HepG2 (cell line): Measurements from ENCODE around the gene HHATL.

Source experiments
- GATAD1 ChIP-seq: IDR thresholded peaks from 2 replicates; pipeline ENCODE4 v1.6.1; 2016; ENCODE audit warnings: missing genetic modification reagents, missing compliant biosample characterization
- IKZF1 ChIP-seq: fragments of 450-650 bp; IDR thresholded peaks from 2 replicates; pipeline ENCODE4 v1.7.1; 2016
- JUN ChIP-seq: sonication (generic); formaldehyde crosslinking; IDR thresholded peaks from 2 replicates; pipeline ENCODE4 v1.4.0; 2020; ENCODE audit warnings: mild to moderate bottlenecking, missing genetic modification reagents
- MAFG ChIP-seq: sonication (generic); formaldehyde crosslinking; IDR thresholded peaks from 2 replicates; pipeline ENCODE4 v1.5.1; 2020; ENCODE audit warnings: mild to moderate bottlenecking, missing genetic modification reagents
- MEIS2 ChIP-seq: sonication (generic); formaldehyde crosslinking; IDR thresholded peaks from 2 replicates; pipeline ENCODE4 v1.9.0; 2021; ENCODE audit warnings: mild to moderate bottlenecking, missing genetic modification reagents
- MYNN ChIP-seq: sonication (generic); formaldehyde crosslinking; IDR thresholded peaks from 2 replicates; pipeline ENCODE4 v1.4.0; 2020; ENCODE audit warnings: mild to moderate bottlenecking, low read depth, missing genetic modification reagents
- ZBTB20 ChIP-seq: sonication (generic); formaldehyde crosslinking; IDR thresholded peaks from 2 replicates; pipeline ENCODE4 v1.8.1; 2023; ENCODE audit warnings: missing genetic modification reagents, low read depth, mild to moderate bottlenecking, borderline replicate concordance
- ZNF644 ChIP-seq: IDR thresholded peaks from 2 replicates; pipeline ENCODE4 v1.6.1; 2016; ENCODE audit warnings: low read depth
- TF ChIP-seq, protein P1 (sequence below): IDR thresholded peaks from 2 replicates; pipeline ENCODE4 v1.6.1; 2016; ENCODE audit warnings: missing biosample characterization, missing genetic modification reagents, low read depth
- TF ChIP-seq, protein P2 (sequence below): sonication (generic); formaldehyde crosslinking; IDR thresholded peaks from 2 replicates; pipeline ENCODE4 v1.4.0; 2020; ENCODE audit warnings: missing genetic modification reagents
- TF ChIP-seq, protein P3 (sequence below): sonication (generic); formaldehyde crosslinking; IDR thresholded peaks from 2 replicates; pipeline ENCODE4 v1.8.1; 2023; ENCODE audit warnings: missing genetic modification reagents, inconsistent platforms, borderline replicate concordance

DNA sequence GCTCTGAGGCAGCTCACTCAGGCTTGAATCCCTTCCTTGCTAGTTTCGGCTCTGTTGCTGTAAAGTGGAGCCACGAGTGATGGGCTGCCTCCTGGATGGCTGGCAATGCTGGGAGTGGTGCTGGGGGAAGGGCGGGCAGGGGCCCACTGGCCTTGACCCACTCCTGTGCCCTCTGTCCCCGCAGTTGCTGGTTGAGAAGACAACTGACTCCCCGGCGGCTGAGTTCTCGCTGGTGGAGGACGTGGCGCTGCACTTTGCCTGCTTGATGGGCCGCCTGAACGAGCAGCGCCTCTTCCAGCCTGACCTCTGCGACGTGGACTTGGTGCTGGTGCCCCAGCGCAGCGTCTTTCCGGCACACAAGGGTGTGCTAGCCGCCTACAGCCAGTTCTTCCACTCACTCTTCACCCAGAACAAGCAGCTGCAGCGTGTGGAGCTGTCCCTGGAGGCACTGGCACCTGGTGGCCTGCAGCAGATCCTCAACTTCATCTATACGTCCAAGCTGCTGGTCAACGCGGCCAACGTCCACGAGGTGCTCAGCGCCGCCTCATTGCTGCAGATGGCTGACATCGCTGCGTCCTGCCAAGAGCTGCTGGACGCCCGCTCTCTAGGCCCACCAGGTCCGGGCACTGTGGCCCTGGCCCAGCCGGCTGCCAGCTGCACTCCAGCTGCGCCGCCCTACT is 44.4 kb downstream of the HHATL start:
- TF ChIP-seq, protein P1, sequence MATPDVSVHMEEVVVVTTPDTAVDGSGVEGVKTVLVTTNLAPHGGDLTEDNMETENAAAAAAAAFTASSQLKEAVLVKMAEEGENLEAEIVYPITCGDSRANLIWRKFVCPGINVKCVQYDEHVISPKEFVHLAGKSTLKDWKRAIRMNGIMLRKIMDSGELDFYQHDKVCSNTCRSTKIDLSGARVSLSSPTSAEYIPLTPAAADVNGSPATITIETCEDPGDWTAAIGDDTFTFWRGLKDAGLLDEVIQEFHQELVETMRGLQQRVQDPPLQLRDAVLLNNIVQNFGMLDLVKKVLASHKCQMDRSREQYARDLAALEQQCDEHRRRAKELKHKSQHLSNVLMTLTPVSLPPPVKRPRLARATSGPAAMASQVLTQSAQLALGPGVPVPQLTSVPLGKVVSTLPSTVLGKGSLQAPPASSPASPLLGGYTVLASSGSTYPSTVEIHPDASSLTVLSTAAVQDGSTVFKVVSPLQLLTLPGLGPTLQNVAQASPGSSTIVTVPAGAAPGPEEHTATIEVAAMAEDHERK (CRISPR knock-in tag) = no peak
- TF ChIP-seq MEIS2 (CRISPR knock-in tag) (no peak), IKZF1 (no peak), ZNF644 (no peak), ZBTB20 (CRISPR knock-in tag) (no peak), JUN (CRISPR knock-in tag) (no peak), GATAD1 (CRISPR knock-in tag) (no peak), MAFG (CRISPR knock-in tag) (no peak), MYNN (no peak)
- TF ChIP-seq, protein P2, sequence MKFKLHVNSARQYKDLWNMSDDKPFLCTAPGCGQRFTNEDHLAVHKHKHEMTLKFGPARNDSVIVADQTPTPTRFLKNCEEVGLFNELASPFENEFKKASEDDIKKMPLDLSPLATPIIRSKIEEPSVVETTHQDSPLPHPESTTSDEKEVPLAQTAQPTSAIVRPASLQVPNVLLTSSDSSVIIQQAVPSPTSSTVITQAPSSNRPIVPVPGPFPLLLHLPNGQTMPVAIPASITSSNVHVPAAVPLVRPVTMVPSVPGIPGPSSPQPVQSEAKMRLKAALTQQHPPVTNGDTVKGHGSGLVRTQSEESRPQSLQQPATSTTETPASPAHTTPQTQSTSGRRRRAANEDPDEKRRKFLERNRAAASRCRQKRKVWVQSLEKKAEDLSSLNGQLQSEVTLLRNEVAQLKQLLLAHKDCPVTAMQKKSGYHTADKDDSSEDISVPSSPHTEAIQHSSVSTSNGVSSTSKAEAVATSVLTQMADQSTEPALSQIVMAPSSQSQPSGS (CRISPR knock-in tag) = no peak
- TF ChIP-seq, protein P3, sequence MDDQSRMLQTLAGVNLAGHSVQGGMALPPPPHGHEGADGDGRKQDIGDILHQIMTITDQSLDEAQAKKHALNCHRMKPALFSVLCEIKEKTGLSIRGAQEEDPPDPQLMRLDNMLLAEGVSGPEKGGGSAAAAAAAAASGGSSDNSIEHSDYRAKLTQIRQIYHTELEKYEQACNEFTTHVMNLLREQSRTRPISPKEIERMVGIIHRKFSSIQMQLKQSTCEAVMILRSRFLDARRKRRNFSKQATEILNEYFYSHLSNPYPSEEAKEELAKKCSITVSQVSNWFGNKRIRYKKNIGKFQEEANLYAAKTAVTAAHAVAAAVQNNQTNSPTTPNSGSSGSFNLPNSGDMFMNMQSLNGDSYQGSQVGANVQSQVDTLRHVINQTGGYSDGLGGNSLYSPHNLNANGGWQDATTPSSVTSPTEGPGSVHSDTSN (CRISPR knock-in tag) = no peak
